Motor neuron (in vitro differentiated cells): ENCODE measurements around the gene CLIP2. TPM values are rescaled to one million over a fixed set of nuclear protein-coding genes. Genes with fewer than 3 reads are reported as not detected.

Source experiments
- ATAC-seq, 8 experiments: fragments of 200-7000 bp; cut with Tn5 transposase; replicated peaks in 6 of 8; 2 replicates each; pipeline ENCODE4 v1.8.0; 2021; ENCODE audit warnings: mild to moderate bottlenecking in 8 of 8, moderate library complexity in 8 of 8
- H3K27ac ChIP-seq, 2 donors: fragments of 250-450 bp; sonication (Bioruptor Pico); 2 replicates each; pipeline ENCODE4 v1.9.0; 2021; ENCODE audit warnings: antibody characterized with exemption in 2 of 2, mild to moderate bottlenecking in 2 of 2, moderate library complexity in 1 of 2
- H3K4me1 ChIP-seq, 2 donors: fragments of 250-450 bp; sonication (Bioruptor Pico); replicated peaks in 1 of 2; 2 replicates each; pipeline ENCODE4 v1.6.1; 2021; ENCODE audit warnings: antibody characterized with exemption in 2 of 2, mild to moderate bottlenecking in 2 of 2, moderate library complexity in 1 of 2
- H3K4me3 ChIP-seq, 5 donors: fragments of 250-450 bp; sonication (Bioruptor Pico); 2 replicates each; pipeline ENCODE4 v1.9.0; 2021; ENCODE audit warnings: antibody characterized with exemption in 5 of 5, mild to moderate bottlenecking in 5 of 5, moderate library complexity in 4 of 5
- WGBS, 10 experiments: fragments of 450-650 bp; shearing (Covaris generic); methylation state at CpG; one replicate each; pipeline ENCODE4 v1.0.0; 2022; 5-methylcytosine and 5-hydroxymethylcytosine counted together
- in situ Hi-C, 9 experiments: fragments of 400-800 bp; cut with MboI; loops; one replicate each; pipeline ENCODE4 v1.15.0; 2021; ENCODE audit warnings: low sequenced_read_pairs in 9 of 9, low pct_unique_long_range_greater_than_20kb in 2 of 9; ENCODE audit not compliant: unreplicated experiment in 9 of 9
- total RNA-seq, 8 experiments: library from RNA; unstranded; fragments of 300-600 nt; gene quantifications; 2 replicates each; pipeline versions ENCODE4 v1.2.3 to v1.2.4, GENCODE V29; 2022

Gene CLIP2
- total RNA-seq, 8 experiments from 2014 or later: 11.3 to 51.8 (median 32.7) TPM

- 79 to 100% (median 96%) methylated on average over 2 to 4 of the region's 4 CpGs; no CpG with 5 or more reads in 4 of the 10 experiments for WGBS, 10 experiments
- H3K27ac ChIP-seq: no peak overlapping the region
- in situ Hi-C loops: loop anchor here in 1 of 9 experiments (25.0 kb wide), 1 partner anchor 110 kb away; no protein-coding TSS in a partner anchor
- no peak for ATAC-seq
- H3K4me3 ChIP-seq: no peak overlapping the region
- peaks cover 9 to 17% of the 10 kb centered on the region in 2 donors for H3K4me1 ChIP-seq
These were observed 11.6 kb upstream of the CLIP2 start for GRCh38 chr7:74277636-74278035.

GRCh38 chr7:74280985-74281384, 8.2 kb upstream of the CLIP2 start:
- no peak overlapping the region for H3K4me3 ChIP-seq
- H3K27ac ChIP-seq: no peak overlapping the region
- H3K4me1 ChIP-seq: peaks cover 7 to 17% of the 10 kb centered on the region in 2 donors
- 72 to 100% (median 84%) methylated on average over 1 to 5 of the region's 8 CpGs; no CpG with 5 or more reads in 4 of the 10 experiments for WGBS, 10 experiments
- no peak for ATAC-seq
- in situ Hi-C loops: loop anchor here in 1 of 9 experiments (25.0 kb wide), 1 partner anchor 106 kb away; no protein-coding TSS in a partner anchor

- no peak overlapping the region for H3K27ac ChIP-seq
- in situ Hi-C loops: loop anchor here in 1 of 9 experiments (25.0 kb wide), 1 partner anchor 104 kb away; no protein-coding TSS in a partner anchor
- peaks cover 7 to 20% of the 10 kb centered on the region in 2 donors for H3K4me1 ChIP-seq
These were observed 6.3 kb upstream of the CLIP2 start for GRCh38 chr7:74282748-74283459.

GRCh38 chr7:74283858-74284447, 5.3 kb upstream of the CLIP2 start:
- Histone ChIP-seq H3K27ac (peak overlapping the region in 1 of 2 donors; percentile 18), H3K4me1 (peaks cover 7 to 28% of the 10 kb centered on the region in 2 donors), H3K4me3 (no peak overlapping the region)
- WGBS, 10 experiments: 8 to 100% (median 92%) methylated on average over 2 to 7 of the region's 9 CpGs; no CpG with 5 or more reads in 3 of the 10 experiments
- ATAC-seq: no peak
- in situ Hi-C loops: loop anchor here in 1 of 9 experiments (25.0 kb wide), 1 partner anchor 103 kb away; no protein-coding TSS in a partner anchor

More at GRCh38 chr7:74282748-74283459, 6.3 kb upstream of the CLIP2 start:
- WGBS, 10 experiments: 40 to 100% (median 78%) methylated on average over 1 to 7 of the region's 14 CpGs; no CpG with 5 or more reads in 3 of the 10 experiments
- ATAC-seq: no peak
- H3K4me3 ChIP-seq: no peak overlapping the region

GRCh38 chr7:74284781-74285259, 4.4 kb upstream of the CLIP2 start:
- WGBS, 10 experiments: 20 to 100% (median 68%) methylated on average over 1 to 8 of the region's 9 CpGs; no CpG with 5 or more reads in 1 of the 10 experiments
- in situ Hi-C loops: loop anchor here in 1 of 9 experiments (25.0 kb wide), 1 partner anchor 102 kb away; no protein-coding TSS in a partner anchor
- ATAC-seq: no peak
- Histone ChIP-seq H3K27ac (peak overlapping the region in 1 of 2 donors; percentile 35), H3K4me3 (no peak overlapping the region), H3K4me1 (peaks cover 0 to 20% of the 10 kb centered on the region in 2 donors)

GRCh38 chr7:74286131-74286530, 3.1 kb upstream of the CLIP2 start:
- Histone ChIP-seq H3K27ac (peak overlapping the region in 1 of 2 donors; percentile 57), H3K4me3 (no peak overlapping the region), H3K4me1 (peaks cover 3 to 19% of the 10 kb centered on the region in 2 donors)
- 20 to 83% (median 53%) methylated on average over 1 to 7 of the region's 11 CpGs; no CpG with 5 or more reads in 6 of the 10 experiments for WGBS, 10 experiments
- in situ Hi-C loops: loop anchor here in 1 of 9 experiments (25.0 kb wide), 1 partner anchor 101 kb away; no protein-coding TSS in a partner anchor
- no peak for ATAC-seq

GRCh38 chr7:74287303-74288033, 1.7 kb upstream of the CLIP2 start:
- no peak overlapping the region for H3K4me3 ChIP-seq
- WGBS, 10 experiments: 60 to 100% (median 80%) methylated on average over 1 to 5 of the region's 7 CpGs; no CpG with 5 or more reads in 3 of the 10 experiments
- in situ Hi-C loops: loop anchor here in 1 of 9 experiments (25.0 kb wide), 1 partner anchor 100 kb away; no protein-coding TSS in a partner anchor
- peaks cover 7 to 19% of the 10 kb centered on the region in 2 donors for H3K4me1 ChIP-seq
- ATAC-seq: no peak
- H3K27ac ChIP-seq: no peak overlapping the region

GRCh38 chr7:74288034-74288881, 949 bp upstream of the CLIP2 start:
- in situ Hi-C loops: loop anchor here in 1 of 9 experiments (25.0 kb wide), 1 partner anchor 99 kb away; no protein-coding TSS in a partner anchor
- WGBS, 10 experiments: 17 to 83% (median 57%) methylated on average over 1 to 11 of the region's 20 CpGs; no CpG with 5 or more reads in 2 of the 10 experiments
- Histone ChIP-seq H3K4me1 (peaks cover 7 to 19% of the 10 kb centered on the region in 2 donors), H3K27ac (no peak overlapping the region), H3K4me3 (peak overlapping the region in 3 of 5 donors; percentile 52 to 100 (median 89))
- ATAC-seq: no peak

- 0% methylated on average over 1 to 5 of the region's 60 CpGs; no CpG with 5 or more reads in 8 of the 10 experiments for WGBS, 10 experiments
- peak in 6 of 8 experiments; percentile 2 to 62 (median 53) for ATAC-seq
- Histone ChIP-seq H3K4me3 (peak overlapping the region; percentile 52 to 100 (median 88)), H3K4me1 (peaks cover 17 to 30% of the 10 kb centered on the region in 2 donors), H3K27ac (peak overlapping the region; percentile 88 to 89)
- in situ Hi-C loops: loop anchor here in 1 of 9 experiments (25.0 kb wide), 1 partner anchor 97 kb away; no protein-coding TSS in a partner anchor
These were observed 699 bp downstream of the CLIP2 start for GRCh38 chr7:74289659-74290552.

- H3K27ac ChIP-seq: no peak overlapping the region
- peaks cover 17 to 32% of the 10 kb centered on the region in 2 donors for H3K4me1 ChIP-seq
- peak in 5 of 8 experiments; percentile 2 to 11 (median 7) for ATAC-seq
- no CpG with 5 or more reads among the region's 9 CpGs for WGBS, 10 experiments
- in situ Hi-C loops: loop anchor here in 1 of 9 experiments (25.0 kb wide), 1 partner anchor 97 kb away; no protein-coding TSS in a partner anchor
- peak overlapping the region; percentile 52 to 100 (median 88) for H3K4me3 ChIP-seq
These were observed 1.3 kb downstream of the CLIP2 start for GRCh38 chr7:74290553-74290950.
